SK-N-SH (cell line): ENCODE measurements around the gene PALLD. TPM values are rescaled to one million over a fixed set of nuclear protein-coding genes. Genes with fewer than 3 reads are reported as not detected.

Experiments
- CTCF ChIA-PET: fragments of 300-600, 350-600 bp; formaldehyde crosslinking; extraction: SDS; loops from one replicate; lab custom pipeline; 2021; lab: Yijun Ruan, JAX
- POLR2A ChIA-PET: fragments of 350-600 bp; sonication (Branson Sonifier 250); formaldehyde crosslinking; extraction: SDS; loops from one replicate; lab custom pipeline; 2020; ENCODE audit warnings: antibody characterized with exemption, inconsistent platforms; lab: Yijun Ruan, JAX
- DNase-seq: peaks from one replicate; pipeline ENCODE4 v3.0.0; 2012
- H2AFZ ChIP-seq: fragments of 200-600 bp; sonication (generic); 2 replicates; pipeline ENCODE4 v1.8.1; 2016; ENCODE audit warnings: antibody characterized with exemption, mild to moderate bottlenecking, low read depth
- H3F3A ChIP-seq: fragments of 200-600 bp; sonication (generic); replicated peaks from 2 replicates; pipeline ENCODE3; 2016; ENCODE audit warnings: antibody characterized with exemption, mild to moderate bottlenecking; ENCODE audit not compliant: insufficient read depth
- H3K27ac ChIP-seq, 2 experiments: fragments of 200-500 bp in 1 of 2; fragments of 200-600 bp in 1 of 2; sonication (Bioruptor generic) in 1 of 2; sonication (generic), shearing (Covaris generic) in 1 of 2; 2 replicates each; pipeline versions ENCODE4 v1.5.1 to v1.6.1; 2014 to 2016; ENCODE audit warnings: low read depth in 2 of 2, inconsistent platforms in 1 of 2, low read length in 1 of 2, mild to moderate bottlenecking in 1 of 2, mixed read lengths in 1 of 2
- H3K27me3 ChIP-seq: fragments of 200-600 bp; sonication (generic), shearing (Covaris generic); 2 replicates; pipeline ENCODE4 v1.6.1; 2016; ENCODE audit warnings: mixed run types; ENCODE audit not compliant: insufficient read depth
- H3K36me3 ChIP-seq, 2 experiments: fragments of 200-500 bp in 1 of 2; fragments of 200-600 bp in 1 of 2; sonication (Bioruptor generic) in 1 of 2; sonication (generic) in 1 of 2; replicated peaks in 1 of 2; 2 replicates each; pipeline versions ENCODE3 to v1.5.1; 2014 to 2016; ENCODE audit warnings: low read length in 1 of 2, mild to moderate bottlenecking in 1 of 2; ENCODE audit not compliant: insufficient read depth in 2 of 2, control insufficient read depth in 1 of 2
- H3K4me1 ChIP-seq, 2 experiments: fragments of 200-500 bp in 1 of 2; fragments of 200-600 bp in 1 of 2; sonication (Bioruptor generic) in 1 of 2; sonication (generic), shearing (Covaris generic) in 1 of 2; 2 replicates each; pipeline versions ENCODE4 v1.5.1 to v1.6.1; 2014 to 2016; ENCODE audit warnings: low read depth in 1 of 2, low read length in 1 of 2, mixed run types in 1 of 2; ENCODE audit not compliant: insufficient read depth in 2 of 2, control insufficient read depth in 1 of 2
- H3K4me2 ChIP-seq: fragments of 200-600 bp; sonication (generic), shearing (Covaris generic); 2 replicates; pipeline ENCODE4 v1.6.1; 2017; ENCODE audit warnings: mixed run types
- H3K4me3 ChIP-seq, 2 experiments: fragments of 200-500 bp in 1 of 2; fragments of 200-600 bp in 1 of 2; sonication (Bioruptor generic) in 1 of 2; sonication (generic), shearing (Covaris generic) in 1 of 2; 2 replicates each; pipeline versions ENCODE4 v1.5.1 to v1.8.1; 2014 to 2016; ENCODE audit warnings: low read depth in 2 of 2, inconsistent platforms in 1 of 2, low read length in 1 of 2, mild to moderate bottlenecking in 1 of 2, mixed read lengths in 1 of 2, moderate library complexity in 1 of 2
- H3K79me2 ChIP-seq: fragments of 200-600 bp; sonication (generic); 2 replicates; pipeline ENCODE4 v1.8.1; 2017; ENCODE audit warnings: mild to moderate bottlenecking; ENCODE audit not compliant: insufficient read depth
- H3K9ac ChIP-seq: fragments of 200-600 bp; sonication (generic); 2 replicates; pipeline ENCODE4 v1.6.1; 2017; ENCODE audit warnings: mixed run types
- H3K9me2 ChIP-seq: fragments of 200-600 bp; sonication (generic); 2 replicates; pipeline ENCODE4 v1.6.1; 2017; ENCODE audit warnings: mixed run types
- H3K9me3 ChIP-seq: fragments of 200-600 bp; sonication (generic); 2 replicates; pipeline ENCODE4 v1.6.1; 2017; ENCODE audit warnings: mixed run types, mild to moderate bottlenecking, moderate library complexity
- H4K20me1 ChIP-seq: fragments of 200-600 bp; sonication (generic); 2 replicates; pipeline ENCODE4 v1.6.1; 2017; ENCODE audit warnings: mild to moderate bottlenecking, mixed run types; ENCODE audit not compliant: insufficient read depth
- CHD2 ChIP-seq: fragments of 150-350 bp; IDR thresholded peaks from 2 replicates; pipeline ENCODE4 v1.6.1; 2018; ENCODE audit warnings: low read length; ENCODE audit not compliant: partially characterized antibody
- EZH2phosphoT487 ChIP-seq: fragments of 200-600 bp; sonication (generic); IDR thresholded peaks from 2 replicates; pipeline ENCODE4 v1.6.1; 2017; ENCODE audit warnings: low read depth, mixed run types, mild to moderate bottlenecking, antibody characterized with exemption, moderate library complexity, borderline replicate concordance
- GATA2 ChIP-seq: sonication (generic); formaldehyde crosslinking; IDR thresholded peaks from 2 replicates; pipeline ENCODE4 v1.5.0; 2020; ENCODE audit warnings: mild to moderate bottlenecking, missing genetic modification reagents
- IRF3 ChIP-seq: fragments of 150-350 bp; IDR thresholded peaks from 2 replicates; pipeline ENCODE4 v1.6.1; 2016; ENCODE audit warnings: mild to moderate bottlenecking, low read depth, low read length
- RAD21 ChIP-seq: IDR thresholded peaks from 2 replicates; pipeline ENCODE4 v1.6.1; 2012; ENCODE audit warnings: mild to moderate bottlenecking, low read length
- RFX5 ChIP-seq: IDR thresholded peaks from 2 replicates; pipeline ENCODE4 v1.6.1; 2012; ENCODE audit warnings: mild to moderate bottlenecking, improper control_type of control experiment, low read length
- RXRA ChIP-seq: IDR thresholded peaks from 2 replicates; pipeline ENCODE4 v1.4.0; 2012; ENCODE audit warnings: low read depth, mild to moderate bottlenecking, borderline replicate concordance
- SIN3A ChIP-seq: IDR thresholded peaks from 2 replicates; pipeline ENCODE4 v1.6.1; 2012; ENCODE audit warnings: low read depth, mild to moderate bottlenecking, low read length, moderate library complexity, borderline replicate concordance
- SMC3 ChIP-seq: IDR thresholded peaks from 2 replicates; pipeline ENCODE4 v1.6.1; 2012; ENCODE audit warnings: low read depth, low read length, improper control_type of control experiment
- TAF1 ChIP-seq: IDR thresholded peaks from 2 replicates; pipeline ENCODE4 v1.6.1; 2012; ENCODE audit warnings: low read depth, mild to moderate bottlenecking, low read length, moderate library complexity, borderline replicate concordance
- TCF12 ChIP-seq: IDR thresholded peaks from 2 replicates; pipeline ENCODE4 v1.4.0; 2012
- TEAD4 ChIP-seq: IDR thresholded peaks from 2 replicates; pipeline ENCODE4 v1.4.0; 2012; ENCODE audit warnings: mild to moderate bottlenecking, borderline replicate concordance; ENCODE audit not compliant: insufficient read depth
- YY1 ChIP-seq: IDR thresholded peaks from 2 replicates; pipeline ENCODE4 v1.4.0; 2012; ENCODE audit warnings: low read depth, mild to moderate bottlenecking
- WGBS: methylation state at CpG from one replicate; pipeline ENCODE4 v1.1.6; 2017; ENCODE audit warnings: low lambda C conversion rate; 5-methylcytosine and 5-hydroxymethylcytosine counted together
- polyA plus RNA-seq, 3 experiments: library from polyadenylated mRNA; depleted of rRNA; stranded (reverse); fragments of >200 nt; gene quantifications; 2 replicates each; pipeline ENCODE4 v1.2.3, GENCODE V29; 2012
- TF ChIP-seq, protein P1 (sequence below): IDR thresholded peaks from 2 replicates; pipeline ENCODE4 v1.4.0; 2012; ENCODE audit warnings: low read depth, borderline replicate concordance
- TF ChIP-seq, protein P2 (sequence below): IDR thresholded peaks from 2 replicates; pipeline ENCODE4 v1.4.0; 2012; ENCODE audit warnings: low read depth
- TF ChIP-seq, protein P3 (sequence below): fragments of 150-350 bp; IDR thresholded peaks from 2 replicates; pipeline ENCODE4 v1.6.1; 2017; ENCODE audit warnings: antibody characterized with exemption, low read length, low read depth, borderline replicate concordance
- TF ChIP-seq, protein P4 (sequence below): IDR thresholded peaks from 2 replicates; pipeline ENCODE4 v1.4.0; 2012; ENCODE audit warnings: low read depth, borderline replicate concordance

PALLD gene
- polyA plus RNA-seq, 1 of the 3 experiments (the other 2 are of a cell fraction) = 33.0 TPM

DNA sequence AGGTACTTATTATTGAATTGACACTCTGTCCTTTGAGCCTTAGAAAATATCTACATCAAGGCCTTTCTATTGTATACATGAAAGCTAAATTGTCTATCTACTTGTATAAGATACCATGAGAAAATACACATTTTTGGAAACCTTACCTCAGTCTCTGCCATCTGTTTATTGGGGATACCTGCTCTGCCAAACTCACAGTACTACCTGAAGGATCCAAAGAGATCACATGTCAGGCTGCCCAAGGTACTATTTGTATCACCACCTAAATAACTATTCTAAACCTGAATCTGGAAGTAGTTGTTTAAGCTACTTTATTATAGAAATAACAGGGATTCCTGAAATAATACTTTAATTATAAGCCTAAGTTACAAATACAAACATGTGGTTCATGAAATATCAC lies 126.2 kb downstream of the PALLD start:
- Histone ChIP-seq H3K9ac (no peak overlapping the region), H3K27ac (no peak overlapping the region), H3K9me2 (no peaks in the 10 kb centered on the region), H3K79me2 (no peaks in the 10 kb centered on the region), H4K20me1 (no peaks in the 10 kb centered on the region), H3K4me3 (no peak overlapping the region), H2AFZ (no peak overlapping the region), H3K4me2 (no peak overlapping the region), H3K4me1 (peaks cover 0 to 15% of the 10 kb centered on the region in 2 experiments; a peak in 2 of 4 replicates), H3K9me3 (no peaks in the 10 kb centered on the region), H3F3A (peaks cover 21% of the 10 kb centered on the region), H3K27me3 (no peaks in the 10 kb centered on the region), H3K36me3 (no peaks in the 10 kb centered on the region)
- TF ChIP-seq GATA2 (CRISPR knock-in tag) (no peak), TEAD4 (no peak), SMC3 (no peak), YY1 (no peak)
- TF ChIP-seq, protein P1, sequence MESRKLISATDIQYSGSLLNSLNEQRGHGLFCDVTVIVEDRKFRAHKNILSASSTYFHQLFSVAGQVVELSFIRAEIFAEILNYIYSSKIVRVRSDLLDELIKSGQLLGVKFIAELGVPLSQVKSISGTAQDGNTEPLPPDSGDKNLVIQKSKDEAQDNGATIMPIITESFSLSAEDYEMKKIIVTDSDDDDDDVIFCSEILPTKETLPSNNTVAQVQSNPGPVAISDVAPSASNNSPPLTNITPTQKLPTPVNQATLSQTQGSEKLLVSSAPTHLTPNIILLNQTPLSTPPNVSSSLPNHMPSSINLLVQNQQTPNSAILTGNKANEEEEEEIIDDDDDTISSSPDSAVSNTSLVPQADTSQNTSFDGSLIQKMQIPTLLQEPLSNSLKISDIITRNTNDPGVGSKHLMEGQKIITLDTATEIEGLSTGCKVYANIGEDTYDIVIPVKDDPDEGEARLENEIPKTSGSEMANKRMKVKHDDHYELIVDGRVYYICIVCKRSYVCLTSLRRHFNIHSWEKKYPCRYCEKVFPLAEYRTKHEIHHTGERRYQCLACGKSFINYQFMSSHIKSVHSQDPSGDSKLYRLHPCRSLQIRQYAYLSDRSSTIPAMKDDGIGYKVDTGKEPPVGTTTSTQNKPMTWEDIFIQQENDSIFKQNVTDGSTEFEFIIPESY = no peak
- ChIA-PET POLR2A (no interaction called here), CTCF (no interaction called here)
- DNase-seq = no peak

DNA sequence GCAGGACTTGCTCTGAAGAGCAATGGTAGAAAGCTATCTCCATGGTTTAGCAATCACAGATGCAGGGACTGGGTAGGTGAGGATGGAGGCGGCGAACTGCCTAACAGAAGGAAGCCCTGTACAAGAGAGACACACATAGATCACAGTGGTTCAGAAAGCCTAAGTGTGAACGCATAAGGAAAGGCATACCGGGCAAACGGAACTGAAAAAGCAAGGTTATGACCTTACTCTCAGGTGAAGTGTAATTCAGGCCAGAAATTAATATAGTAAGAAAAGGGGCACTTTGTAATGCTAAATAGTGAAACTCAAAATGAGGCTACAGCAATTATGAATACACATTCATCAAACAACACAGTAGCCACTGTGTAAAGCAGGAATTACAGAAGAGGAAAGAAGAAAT lies 126.6 kb downstream of the PALLD start:
- Histone ChIP-seq H3K9me3 (no peaks in the 10 kb centered on the region), H3K9me2 (no peaks in the 10 kb centered on the region), H3K27me3 (no peaks in the 10 kb centered on the region), H2AFZ (no peak overlapping the region), H3K79me2 (no peaks in the 10 kb centered on the region), H3F3A (peaks cover 17% of the 10 kb centered on the region), H3K4me1 (peaks cover 0 to 15% of the 10 kb centered on the region in 2 experiments; a peak in 2 of 4 replicates), H3K9ac (no peak overlapping the region), H3K4me3 (no peak overlapping the region), H3K36me3 (no peaks in the 10 kb centered on the region), H4K20me1 (no peaks in the 10 kb centered on the region), H3K4me2 (no peak overlapping the region), H3K27ac (no peak overlapping the region)
- ChIA-PET POLR2A (no interaction called here), CTCF (interaction anchor here (1.6 kb wide), 1 partner anchor 11 kb away, joined by 5 read pairs; no protein-coding TSS in a partner anchor)
- DNase-seq = no peak
- TF ChIP-seq, protein P2, sequence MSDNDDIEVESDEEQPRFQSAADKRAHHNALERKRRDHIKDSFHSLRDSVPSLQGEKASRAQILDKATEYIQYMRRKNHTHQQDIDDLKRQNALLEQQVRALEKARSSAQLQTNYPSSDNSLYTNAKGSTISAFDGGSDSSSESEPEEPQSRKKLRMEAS = no peak
- no peak for TF ChIP-seq RFX5
- TF ChIP-seq SMC3 = no peak
- no peak for TF ChIP-seq RAD21
- no peak for TF ChIP-seq SIN3A
- no peak for TF ChIP-seq EZH2phosphoT487
- no peak for TF ChIP-seq CHD2
- TF ChIP-seq IRF3 = no peak
- no peak for TF ChIP-seq RXRA
- TF ChIP-seq TCF12 = no peak
- no peak for TF ChIP-seq YY1
- TF ChIP-seq, protein P3, sequence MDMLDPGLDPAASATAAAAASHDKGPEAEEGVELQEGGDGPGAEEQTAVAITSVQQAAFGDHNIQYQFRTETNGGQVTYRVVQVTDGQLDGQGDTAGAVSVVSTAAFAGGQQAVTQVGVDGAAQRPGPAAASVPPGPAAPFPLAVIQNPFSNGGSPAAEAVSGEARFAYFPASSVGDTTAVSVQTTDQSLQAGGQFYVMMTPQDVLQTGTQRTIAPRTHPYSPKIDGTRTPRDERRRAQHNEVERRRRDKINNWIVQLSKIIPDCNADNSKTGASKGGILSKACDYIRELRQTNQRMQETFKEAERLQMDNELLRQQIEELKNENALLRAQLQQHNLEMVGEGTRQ = no peak
- no peak for TF ChIP-seq GATA2 (CRISPR knock-in tag)
- TF ChIP-seq TAF1 = no peak
- TF ChIP-seq, protein P4, sequence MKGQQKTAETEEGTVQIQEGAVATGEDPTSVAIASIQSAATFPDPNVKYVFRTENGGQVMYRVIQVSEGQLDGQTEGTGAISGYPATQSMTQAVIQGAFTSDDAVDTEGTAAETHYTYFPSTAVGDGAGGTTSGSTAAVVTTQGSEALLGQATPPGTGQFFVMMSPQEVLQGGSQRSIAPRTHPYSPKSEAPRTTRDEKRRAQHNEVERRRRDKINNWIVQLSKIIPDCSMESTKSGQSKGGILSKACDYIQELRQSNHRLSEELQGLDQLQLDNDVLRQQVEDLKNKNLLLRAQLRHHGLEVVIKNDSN = no peak
- WGBS = 98% methylated on average over 5 of the region's 5 CpGs
